22Rv1 (cell line): ENCODE measurements around the gene KCNE3.

Source experiments
- H3K27ac ChIP-seq: fragments of 450-650 bp; 2 replicates; pipeline ENCODE4 v1.5.1; 2017
- ZFX ChIP-seq: fragments of 450-650 bp; IDR thresholded peaks from 2 replicates; pipeline ENCODE4 v1.6.1; 2017; ENCODE audit warnings: antibody characterized with exemption, borderline replicate concordance
- TF ChIP-seq, protein P1 (sequence below): fragments of 450-650 bp; IDR thresholded peaks from 2 replicates; pipeline ENCODE4 v1.5.1; 2017; ENCODE audit warnings: mild to moderate bottlenecking

Gene KCNE3

DNA sequence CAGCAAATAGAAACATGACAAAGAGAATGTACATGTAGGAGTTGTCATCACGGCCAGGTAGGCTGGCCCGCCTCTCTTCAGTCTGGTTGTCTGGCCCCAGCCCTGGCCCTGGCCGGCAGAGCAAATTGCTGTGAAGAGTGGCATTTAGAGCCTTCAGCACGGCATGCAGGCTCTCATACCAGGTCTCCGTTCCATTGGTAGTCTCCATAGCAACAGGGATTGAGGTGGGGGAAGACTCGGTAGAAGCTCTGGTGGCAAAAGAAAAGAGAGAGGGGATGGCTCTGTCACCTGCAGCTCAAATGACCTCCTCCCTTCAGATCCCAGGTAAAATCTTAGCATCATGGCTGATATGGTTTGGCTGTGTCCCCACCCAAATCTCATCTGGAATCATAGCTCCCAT, 10.0 kb downstream of the KCNE3 start:
- H3K27ac ChIP-seq = no peak overlapping the region
- TF ChIP-seq, protein P1, sequence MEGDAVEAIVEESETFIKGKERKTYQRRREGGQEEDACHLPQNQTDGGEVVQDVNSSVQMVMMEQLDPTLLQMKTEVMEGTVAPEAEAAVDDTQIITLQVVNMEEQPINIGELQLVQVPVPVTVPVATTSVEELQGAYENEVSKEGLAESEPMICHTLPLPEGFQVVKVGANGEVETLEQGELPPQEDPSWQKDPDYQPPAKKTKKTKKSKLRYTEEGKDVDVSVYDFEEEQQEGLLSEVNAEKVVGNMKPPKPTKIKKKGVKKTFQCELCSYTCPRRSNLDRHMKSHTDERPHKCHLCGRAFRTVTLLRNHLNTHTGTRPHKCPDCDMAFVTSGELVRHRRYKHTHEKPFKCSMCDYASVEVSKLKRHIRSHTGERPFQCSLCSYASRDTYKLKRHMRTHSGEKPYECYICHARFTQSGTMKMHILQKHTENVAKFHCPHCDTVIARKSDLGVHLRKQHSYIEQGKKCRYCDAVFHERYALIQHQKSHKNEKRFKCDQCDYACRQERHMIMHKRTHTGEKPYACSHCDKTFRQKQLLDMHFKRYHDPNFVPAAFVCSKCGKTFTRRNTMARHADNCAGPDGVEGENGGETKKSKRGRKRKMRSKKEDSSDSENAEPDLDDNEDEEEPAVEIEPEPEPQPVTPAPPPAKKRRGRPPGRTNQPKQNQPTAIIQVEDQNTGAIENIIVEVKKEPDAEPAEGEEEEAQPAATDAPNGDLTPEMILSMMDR = no peak
- no peak for TF ChIP-seq ZFX

- TF ChIP-seq, protein P1 = peak; percentile 88
- TF ChIP-seq ZFX = no peak
- no peak overlapping the region for H3K27ac ChIP-seq
These were observed 13.9 kb downstream of the KCNE3 start for GRCh38 chr11:74453373-74453975.

- H3K27ac ChIP-seq = no peak overlapping the region
- TF ChIP-seq ZFX = no peak
- TF ChIP-seq, protein P1 = no peak
These were observed 15.0 kb downstream of the KCNE3 start for GRCh38 chr11:74452366-74452765.

DNA sequence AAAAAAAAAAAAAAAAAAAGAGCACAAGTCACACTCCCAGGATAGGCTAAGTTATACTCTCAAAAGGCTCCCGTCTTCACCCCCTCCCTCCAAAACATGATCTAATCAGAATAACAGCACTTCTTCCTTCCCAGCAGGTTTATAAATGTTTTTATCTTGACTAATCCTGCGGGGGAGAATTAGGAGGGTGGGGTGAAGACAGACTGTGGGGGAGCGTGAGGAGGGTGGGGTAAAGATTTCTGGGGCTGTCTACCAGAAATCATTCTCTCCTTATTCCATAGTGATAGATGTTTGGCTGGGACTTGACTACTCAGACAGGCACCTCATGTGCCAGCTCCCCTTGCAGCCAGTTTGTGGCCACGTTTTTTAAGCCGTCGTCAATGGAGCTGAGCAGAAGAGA, 17.0 kb downstream of the KCNE3 start:
- H3K27ac ChIP-seq = no peak overlapping the region
- TF ChIP-seq ZFX = no peak
- TF ChIP-seq, protein P1 = no peak

DNA sequence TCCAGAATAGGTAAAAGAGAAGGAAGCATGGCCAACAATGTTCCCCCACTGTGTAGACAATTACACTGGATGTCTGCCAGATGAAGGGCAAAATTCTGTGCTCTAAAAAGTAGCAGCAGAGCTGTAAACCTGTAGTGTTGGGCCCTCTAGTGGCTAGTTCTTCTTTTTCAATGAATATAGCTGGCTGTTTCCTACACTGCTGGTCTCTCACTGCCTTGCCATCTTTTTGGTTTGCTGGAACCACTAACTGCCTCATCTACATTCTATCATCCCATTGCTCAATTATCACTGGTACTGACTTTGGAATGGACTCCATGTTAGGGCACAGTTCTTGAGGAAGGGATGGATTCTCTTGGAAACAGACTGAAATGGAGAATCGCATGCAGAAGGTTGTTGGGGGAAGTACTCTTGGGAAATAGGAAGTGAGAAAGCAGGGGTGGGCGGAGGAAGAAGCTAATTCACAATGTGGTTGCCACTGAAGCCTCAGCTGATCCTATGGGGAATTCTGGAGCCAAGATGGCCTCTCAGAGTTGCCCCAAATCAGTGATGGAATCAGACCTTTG, 17.9 kb downstream of the KCNE3 start:
- H3K27ac ChIP-seq = no peak overlapping the region
- TF ChIP-seq ZFX = no peak
- TF ChIP-seq, protein P1 = peak; percentile 83

- no peak overlapping the region for H3K27ac ChIP-seq
- no peak for TF ChIP-seq ZFX
- TF ChIP-seq, protein P1 = no peak
These were observed 19.6 kb downstream of the KCNE3 start for GRCh38 chr11:74447720-74448119.

GRCh38 chr11:74446532-74446938, 20.8 kb downstream of the KCNE3 start:
- TF ChIP-seq, protein P1 = no peak
- TF ChIP-seq ZFX = no peak
- H3K27ac ChIP-seq = no peak overlapping the region
